IMR-90 (cell line): Measurements from ENCODE around the gene KLC4. TPM values are rescaled to one million over a fixed set of nuclear protein-coding genes. Genes with fewer than 3 reads are reported as not detected.

ENCODE experiments used
- ATAC-seq: fragments of 200-7000 bp; cut with Tn5 transposase; 2 replicates; pipeline ENCODE4 v1.9.1; 2020; ENCODE audit warnings: low read depth, mild to moderate bottlenecking, moderate library complexity
- BruUV-seq: library from RNA; stranded (reverse); fragments of 400-500 nt; replicated peaks from 2 replicates; lab custom pipeline; 2021; lab: Mats Ljungman, UMichigan
- CTCF ChIA-PET: fragments of 300-600 bp; formaldehyde crosslinking; extraction: SDS; loops from one replicate; lab custom pipeline; 2021; ENCODE audit warnings: antibody characterized with exemption; lab: Yijun Ruan, JAX
- POLR2A ChIA-PET: fragments of 300-600 bp; sonication (Branson Sonifier 250); formaldehyde crosslinking; loops from one replicate; lab custom pipeline; 2022; ENCODE audit warnings: antibody characterized with exemption; ENCODE audit not compliant: unreplicated experiment; lab: Charles Lee
- DNase-seq: peaks from one replicate; pipeline ENCODE4 v3.0.0; 2013
- H2AFZ ChIP-seq: replicated peaks from 2 replicates; pipeline ENCODE3; 2013; ENCODE audit warnings: low read length, mild to moderate bottlenecking; ENCODE audit not compliant: poor library complexity
- H2AK5ac ChIP-seq: 2 replicates; pipeline ENCODE4 v1.6.1; 2013; ENCODE audit warnings: low read depth, low read length, inconsistent platforms
- H2AK9ac ChIP-seq: replicated peaks from 2 replicates; pipeline ENCODE3; 2013; ENCODE audit warnings: mild to moderate bottlenecking, low read depth, low read length, moderate library complexity; ENCODE audit not compliant: poor library complexity
- H2BK120ac ChIP-seq: 2 replicates; pipeline ENCODE4 v1.6.1; 2013; ENCODE audit warnings: low read depth, low read length, inconsistent platforms
- H2BK15ac ChIP-seq: 3 replicates; pipeline ENCODE4 v1.6.1; 2013; ENCODE audit warnings: low read depth, low read length, inconsistent platforms
- H2BK20ac ChIP-seq: 2 replicates; pipeline ENCODE4 v1.6.1; 2013; ENCODE audit warnings: low read depth, mild to moderate bottlenecking, inconsistent platforms, low read length, moderate library complexity
- H2BK5ac ChIP-seq: 2 replicates; pipeline ENCODE4 v1.6.1; 2013; ENCODE audit warnings: mild to moderate bottlenecking, low read depth, low read length, inconsistent platforms; ENCODE audit not compliant: poor library complexity, severe bottlenecking
- H3K14ac ChIP-seq: replicated peaks from 2 replicates; pipeline ENCODE4 v1.6.1; 2013; ENCODE audit warnings: low read depth, low read length, inconsistent platforms
- H3K18ac ChIP-seq: 2 replicates; pipeline ENCODE4 v1.6.1; 2013; ENCODE audit warnings: low read depth, low read length, control low read depth
- H3K23ac ChIP-seq: 2 replicates; pipeline ENCODE4 v1.6.1; 2013; ENCODE audit warnings: low read depth, low read length, inconsistent platforms
- H3K27ac ChIP-seq: 2 replicates; pipeline ENCODE4 v1.5.1; 2013; ENCODE audit warnings: mild to moderate bottlenecking, control low read depth, low read length; ENCODE audit not compliant: insufficient read depth
- H3K27me3 ChIP-seq: 2 replicates; pipeline ENCODE4 v1.6.1; 2013; ENCODE audit warnings: low read length; ENCODE audit not compliant: control insufficient read depth, insufficient read depth
- H3K36me3 ChIP-seq: 2 replicates; pipeline ENCODE4 v1.6.1; 2013; ENCODE audit warnings: low read length, mixed read lengths; ENCODE audit not compliant: control insufficient read depth, insufficient read depth
- H3K4ac ChIP-seq: 2 replicates; pipeline ENCODE4 v1.6.1; 2013; ENCODE audit warnings: low read depth, low read length, inconsistent platforms
- H3K4me1 ChIP-seq: 2 replicates; pipeline ENCODE4 v1.6.1; 2013; ENCODE audit warnings: low read length, mixed read lengths; ENCODE audit not compliant: control insufficient read depth, insufficient read depth
- H3K4me2 ChIP-seq: 2 replicates; pipeline ENCODE4 v1.6.1; 2013; ENCODE audit warnings: low read depth, mild to moderate bottlenecking, control low read depth, low read length, moderate library complexity
- H3K4me3 ChIP-seq: 2 replicates; pipeline ENCODE4 v1.5.1; 2013; ENCODE audit warnings: low read depth, mild to moderate bottlenecking, control low read depth, low read length, moderate library complexity; ENCODE audit not compliant: insufficient read depth
- H3K56ac ChIP-seq: 2 replicates; pipeline ENCODE4 v1.6.1; 2013; ENCODE audit warnings: low read length, inconsistent platforms; ENCODE audit not compliant: insufficient read depth; ENCODE audit errors: extremely low read depth
- H3K79me1 ChIP-seq, 2 experiments: 2 replicates each; pipeline ENCODE4 v1.6.1; 2013; ENCODE audit warnings: low read length in 2 of 2, inconsistent platforms in 1 of 2, low read depth in 1 of 2
- H3K9ac ChIP-seq: 2 replicates; pipeline ENCODE4 v1.6.1; 2013; ENCODE audit warnings: low read depth, low read length, control low read depth
- H3K9me1 ChIP-seq: 2 replicates; pipeline ENCODE4 v1.6.1; 2013; ENCODE audit warnings: low read length, inconsistent platforms; ENCODE audit not compliant: insufficient read depth
- H3K9me3 ChIP-seq: 2 replicates; pipeline ENCODE4 v1.6.1; 2013; ENCODE audit warnings: low read length; ENCODE audit not compliant: control insufficient read depth, insufficient read depth
- H4K20me1 ChIP-seq: 2 replicates; pipeline ENCODE4 v1.6.1; 2013; ENCODE audit warnings: low read length, inconsistent platforms; ENCODE audit not compliant: insufficient read depth
- H4K5ac ChIP-seq: 2 replicates; pipeline ENCODE4 v1.6.1; 2013; ENCODE audit warnings: mild to moderate bottlenecking, low read depth, low read length, control low read depth
- H4K8ac ChIP-seq, 2 experiments: 2 replicates each; pipeline ENCODE4 v1.6.1; 2013; ENCODE audit warnings: low read depth in 2 of 2, low read length in 2 of 2, control low read depth in 1 of 2, inconsistent platforms in 1 of 2
- H4K91ac ChIP-seq: 2 replicates; pipeline ENCODE4 v1.6.1; 2013; ENCODE audit warnings: low read depth, low read length, inconsistent platforms; ENCODE audit not compliant: insufficient read depth
- BHLHE40 ChIP-seq: fragments of 150-350 bp; IDR thresholded peaks from 2 replicates; pipeline ENCODE4 v1.6.1; 2016; ENCODE audit warnings: mild to moderate bottlenecking, low read depth, low read length
- CEBPB ChIP-seq: IDR thresholded peaks from 2 replicates; pipeline ENCODE4 v1.6.1; 2012; ENCODE audit warnings: low read depth, low read length, improper control_type of control experiment
- CHD1 ChIP-seq: IDR thresholded peaks from 2 replicates; pipeline ENCODE4 v1.6.1; 2012; ENCODE audit warnings: low read depth, low read length, improper control_type of control experiment
- FOS ChIP-seq: fragments of 150-350 bp; IDR thresholded peaks from 2 replicates; pipeline ENCODE4 v1.6.1; 2016; ENCODE audit warnings: low read depth, low read length
- MAFK ChIP-seq: IDR thresholded peaks from 2 replicates; pipeline ENCODE4 v1.6.1; 2012; ENCODE audit warnings: low read depth, low read length, improper control_type of control experiment
- MAZ ChIP-seq: IDR thresholded peaks from 2 replicates; pipeline ENCODE4 v1.6.1; 2012; ENCODE audit warnings: low read depth, mild to moderate bottlenecking, low read length, improper control_type of control experiment, moderate library complexity, borderline replicate concordance
- MXI1 ChIP-seq: IDR thresholded peaks from 2 replicates; pipeline ENCODE4 v1.6.1; 2012; ENCODE audit warnings: low read depth, mild to moderate bottlenecking, low read length, moderate library complexity, borderline replicate concordance
- NFE2L2 ChIP-seq: fragments of 150-350 bp; IDR thresholded peaks from 2 replicates; pipeline ENCODE4 v1.6.1; 2016; ENCODE audit warnings: low read depth, mild to moderate bottlenecking, low read length
- POLR2A ChIP-seq: IDR thresholded peaks from 2 replicates; pipeline ENCODE4 v1.6.1; 2012; ENCODE audit warnings: mild to moderate bottlenecking, low read depth, low read length
- RAD21 ChIP-seq: IDR thresholded peaks from 2 replicates; pipeline ENCODE4 v1.6.1; 2012; ENCODE audit warnings: low read length, improper control_type of control experiment
- RCOR1 ChIP-seq: IDR thresholded peaks from 2 replicates; pipeline ENCODE4 v1.6.1; 2012; ENCODE audit warnings: mild to moderate bottlenecking, low read length, improper control_type of control experiment; ENCODE audit not compliant: insufficient replicate concordance
- RFX5 ChIP-seq: IDR thresholded peaks from 2 replicates; pipeline ENCODE4 v1.8.0; 2012; ENCODE audit warnings: low read depth, mild to moderate bottlenecking, low read length, moderate library complexity
- SMC3 ChIP-seq: fragments of 150-350 bp; IDR thresholded peaks from 2 replicates; pipeline ENCODE4 v1.6.1; 2016; ENCODE audit warnings: low read depth, mild to moderate bottlenecking, antibody characterized with exemption, low read length, moderate library complexity
- WGBS, 2 experiments: methylation state at CpG; one replicate each; pipeline versions ENCODE4 v1.1.5 to v1.1.7; 2013; ENCODE audit warnings: missing lambda C conversion rate in 2 of 2; ENCODE audit not compliant: insufficient read length in 1 of 2; ENCODE audit errors: extremely low coverage in 2 of 2; 5-methylcytosine and 5-hydroxymethylcytosine counted together
- dilution Hi-C: fragments of 300-500 bp; cut with HindIII; formaldehyde crosslinking; loops from one replicate; pipeline ENCODE4 v1.14.3; 2018; ENCODE audit warnings: low sequenced_read_pairs; ENCODE audit not compliant: unreplicated experiment
- in situ Hi-C: fragments of 300-500 bp; cut with MboI; formaldehyde crosslinking; loops from 3 replicates; pipeline ENCODE4 v1.14.3; 2019; ENCODE audit warnings: low sequenced_read_pairs, inconsistent platforms, mixed read lengths
- intact Hi-C: fragments of 100-400 bp; cut with micrococcal nuclease; formaldehyde crosslinking; loops from 2 replicates; pipeline ENCODE4 v1.10.0; 2022
- polyA plus RNA-seq, 3 experiments: library from polyadenylated mRNA; depleted of rRNA; stranded (reverse); fragments of >200 nt; gene quantifications; 2 replicates each; pipeline ENCODE4 v1.2.3, GENCODE V29; 2012; ENCODE audit warnings: low replicate concordance in 1 of 3
- total RNA-seq: library from RNA; depleted of rRNA; stranded (reverse); fragments of >200 nt; gene quantifications from 2 replicates; pipeline ENCODE4 v1.2.3, GENCODE V29; 2012
- TF ChIP-seq, protein P1 (sequence below): fragments of 150-350 bp; IDR thresholded peaks from 2 replicates; pipeline ENCODE4 v1.6.1; 2017; ENCODE audit warnings: mild to moderate bottlenecking, antibody characterized with exemption, low read length, low read depth
- TF ChIP-seq, protein P2 (sequence below): fragments of 150-350 bp; IDR thresholded peaks from 2 replicates; pipeline ENCODE4 v1.6.1; 2016; ENCODE audit warnings: low read depth, mild to moderate bottlenecking, low read length, moderate library complexity, borderline replicate concordance
- TF ChIP-seq, protein P3 (sequence below): conservative IDR thresholded peaks from 2 replicates; pipeline ENCODE4 v1.5.1; 2012; ENCODE audit warnings: mild to moderate bottlenecking, low read depth, low read length, improper control_type of control experiment

KLC4 gene
- total and polyA plus RNA-seq, 2 of the 4 experiments (the other 2 are of a cell fraction), result 10.9 to 13.0 TPM

DNA sequence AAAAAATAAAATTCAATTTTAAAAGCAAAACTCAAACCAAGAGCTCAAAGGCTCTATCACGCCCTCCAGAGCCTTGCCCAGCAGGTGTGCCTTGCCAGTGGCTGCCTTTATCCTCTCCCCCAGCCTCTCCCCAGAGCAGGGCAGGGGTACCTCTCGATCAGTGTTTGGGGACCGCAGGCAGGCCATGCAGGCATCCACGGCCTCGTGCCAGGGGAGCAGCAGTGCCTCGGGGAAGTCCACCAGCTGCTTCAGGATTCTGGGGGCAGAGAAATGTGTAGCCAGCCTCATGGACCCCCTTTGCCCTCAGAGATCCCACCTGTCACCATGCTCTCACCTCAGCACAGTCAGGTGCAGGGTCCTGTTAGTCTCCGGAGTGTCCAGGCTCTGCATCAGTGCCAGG is 11.4 kb upstream of the KLC4 start:
- WGBS, 2 experiments, result 95% methylated on average over 3 of the region's 7 CpGs; no CpG with 5 or more reads in 1 of the 2 experiments
- no peak overlapping the region for H4K8ac ChIP-seq
- peaks cover 19% of the 10 kb centered on the region for H3K9me1 ChIP-seq
- no peak overlapping the region for H4K91ac ChIP-seq
- no peak overlapping the region for H3K56ac ChIP-seq
- H3K9me3 ChIP-seq, result no peaks in the 10 kb centered on the region
- CTCF ChIA-PET, result interaction anchor here (0.6 kb wide), 1 partner anchor 24 kb away, joined by 3 read pairs; no protein-coding TSS in a partner anchor
- peaks cover 16 to 41% of the 10 kb centered on the region in 2 experiments; a peak in 3 of 4 replicates for H3K79me1 ChIP-seq
- H2AK5ac ChIP-seq, result no peak overlapping the region
- no peaks in the 10 kb centered on the region for H3K27me3 ChIP-seq
- H2BK120ac ChIP-seq, result no peak overlapping the region
- no peak overlapping the region for H2BK20ac ChIP-seq
- H3K4me2 ChIP-seq, result no peak overlapping the region
- H3K23ac ChIP-seq, result no peak overlapping the region
- no peak overlapping the region for H2BK5ac ChIP-seq
- no peak overlapping the region for H3K27ac ChIP-seq
- ATAC-seq (no peak), DNase-seq (no peak)
- dilution Hi-C loops (no loop called here), in situ Hi-C loops (no loop called here), intact Hi-C loops (no loop called here)
- H2AFZ ChIP-seq, result no peak overlapping the region
- H4K5ac ChIP-seq, result no peak overlapping the region
- H2AK9ac ChIP-seq, result no peak overlapping the region
- no peaks in the 10 kb centered on the region for H4K20me1 ChIP-seq
- H3K36me3 ChIP-seq, result peaks cover 73% of the 10 kb centered on the region
- POLR2A ChIA-PET, result interaction anchor here (0.6 to 0.9 kb wide), 2 partner anchors 11 to 12 kb away, joined by 3 to 5 read pairs; partner anchors contain the start of genes KLC4 and MRPL2
- no peak overlapping the region for H3K18ac ChIP-seq
- no peak overlapping the region for H3K4me3 ChIP-seq
- no TSS peak for BruUV-seq
- H3K9ac ChIP-seq, result no peak overlapping the region
- H3K4ac ChIP-seq, result no peak overlapping the region
- H3K4me1 ChIP-seq, result peaks cover 15% of the 10 kb centered on the region
- no peak overlapping the region for H2BK15ac ChIP-seq
- TF ChIP-seq SMC3 (no peak), POLR2A (no peak), CEBPB (no peak), RAD21 (no peak), RCOR1 (no peak), MXI1 (no peak), CHD1 (no peak), MAFK (no peak), NFE2L2 (no peak), RFX5 (no peak), FOS (no peak), MAZ (no peak), BHLHE40 (no peak)
- TF ChIP-seq, protein P1, sequence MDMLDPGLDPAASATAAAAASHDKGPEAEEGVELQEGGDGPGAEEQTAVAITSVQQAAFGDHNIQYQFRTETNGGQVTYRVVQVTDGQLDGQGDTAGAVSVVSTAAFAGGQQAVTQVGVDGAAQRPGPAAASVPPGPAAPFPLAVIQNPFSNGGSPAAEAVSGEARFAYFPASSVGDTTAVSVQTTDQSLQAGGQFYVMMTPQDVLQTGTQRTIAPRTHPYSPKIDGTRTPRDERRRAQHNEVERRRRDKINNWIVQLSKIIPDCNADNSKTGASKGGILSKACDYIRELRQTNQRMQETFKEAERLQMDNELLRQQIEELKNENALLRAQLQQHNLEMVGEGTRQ, result no peak
- TF ChIP-seq, protein P2, sequence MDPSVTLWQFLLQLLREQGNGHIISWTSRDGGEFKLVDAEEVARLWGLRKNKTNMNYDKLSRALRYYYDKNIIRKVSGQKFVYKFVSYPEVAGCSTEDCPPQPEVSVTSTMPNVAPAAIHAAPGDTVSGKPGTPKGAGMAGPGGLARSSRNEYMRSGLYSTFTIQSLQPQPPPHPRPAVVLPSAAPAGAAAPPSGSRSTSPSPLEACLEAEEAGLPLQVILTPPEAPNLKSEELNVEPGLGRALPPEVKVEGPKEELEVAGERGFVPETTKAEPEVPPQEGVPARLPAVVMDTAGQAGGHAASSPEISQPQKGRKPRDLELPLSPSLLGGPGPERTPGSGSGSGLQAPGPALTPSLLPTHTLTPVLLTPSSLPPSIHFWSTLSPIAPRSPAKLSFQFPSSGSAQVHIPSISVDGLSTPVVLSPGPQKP, result no peak
- TF ChIP-seq, protein P3, sequence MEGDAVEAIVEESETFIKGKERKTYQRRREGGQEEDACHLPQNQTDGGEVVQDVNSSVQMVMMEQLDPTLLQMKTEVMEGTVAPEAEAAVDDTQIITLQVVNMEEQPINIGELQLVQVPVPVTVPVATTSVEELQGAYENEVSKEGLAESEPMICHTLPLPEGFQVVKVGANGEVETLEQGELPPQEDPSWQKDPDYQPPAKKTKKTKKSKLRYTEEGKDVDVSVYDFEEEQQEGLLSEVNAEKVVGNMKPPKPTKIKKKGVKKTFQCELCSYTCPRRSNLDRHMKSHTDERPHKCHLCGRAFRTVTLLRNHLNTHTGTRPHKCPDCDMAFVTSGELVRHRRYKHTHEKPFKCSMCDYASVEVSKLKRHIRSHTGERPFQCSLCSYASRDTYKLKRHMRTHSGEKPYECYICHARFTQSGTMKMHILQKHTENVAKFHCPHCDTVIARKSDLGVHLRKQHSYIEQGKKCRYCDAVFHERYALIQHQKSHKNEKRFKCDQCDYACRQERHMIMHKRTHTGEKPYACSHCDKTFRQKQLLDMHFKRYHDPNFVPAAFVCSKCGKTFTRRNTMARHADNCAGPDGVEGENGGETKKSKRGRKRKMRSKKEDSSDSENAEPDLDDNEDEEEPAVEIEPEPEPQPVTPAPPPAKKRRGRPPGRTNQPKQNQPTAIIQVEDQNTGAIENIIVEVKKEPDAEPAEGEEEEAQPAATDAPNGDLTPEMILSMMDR, result no peak
- no peak overlapping the region for H3K14ac ChIP-seq
